Measurements from ENCODE around the gene TTL. TPM values are rescaled to one million over a fixed set of nuclear protein-coding genes. Genes with fewer than 3 reads are reported as not detected.

TTL gene
- total RNA-seq, 2 donors from 2014 or later: 7.8 to 18.1 TPM

DNA sequence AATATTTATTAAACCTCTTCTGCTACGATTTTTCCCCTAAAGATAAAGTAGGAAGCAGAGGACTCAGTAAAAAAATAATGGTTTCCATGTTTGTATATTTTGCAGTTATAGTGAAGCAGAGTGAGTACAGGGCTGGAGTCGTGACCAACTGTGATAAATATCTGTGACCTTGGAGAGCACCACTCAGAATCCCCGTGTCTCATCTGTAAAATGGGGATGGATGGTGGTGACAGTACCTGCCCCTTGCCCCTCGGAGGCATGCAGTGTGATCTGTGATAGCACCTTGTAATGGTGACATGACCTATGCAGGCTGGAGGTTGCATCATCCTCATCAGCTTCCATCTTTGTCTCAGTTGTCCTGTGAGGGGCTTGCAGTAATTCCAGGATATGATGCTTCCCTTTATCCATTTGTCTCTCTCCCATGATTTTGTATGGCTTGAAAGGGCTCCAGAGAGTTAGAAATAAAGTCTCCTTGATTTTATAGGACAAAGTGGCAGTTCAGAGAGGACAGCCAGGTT is 5.5 kb downstream of the TTL start:
- no peak for ATAC-seq
- Histone ChIP-seq H3K36me3 (replicated peaks in 1 of 2; ENCODE audit: insufficient read depth in 1 of 2, low read depth in 2 of 2) (no peaks in the 10 kb centered on the region), H3K4me3 (no peak overlapping the region), H3K4me1 (peaks cover 11% of the 10 kb centered on the region), H3K27me3 (no peaks in the 10 kb centered on the region), H3K9me3 (no peaks in the 10 kb centered on the region), H3K27ac (no peak overlapping the region)
- TF ChIP-seq POLR2A (IDR thresholded peaks at IDR 0.05): no peak
- DNase-seq: no peak
- intact Hi-C loops (cut with DNase I): no loop called here
- 66 to 67% methylated on average over 4 of the region's 4 CpGs for WGBS, 2 donors

DNA sequence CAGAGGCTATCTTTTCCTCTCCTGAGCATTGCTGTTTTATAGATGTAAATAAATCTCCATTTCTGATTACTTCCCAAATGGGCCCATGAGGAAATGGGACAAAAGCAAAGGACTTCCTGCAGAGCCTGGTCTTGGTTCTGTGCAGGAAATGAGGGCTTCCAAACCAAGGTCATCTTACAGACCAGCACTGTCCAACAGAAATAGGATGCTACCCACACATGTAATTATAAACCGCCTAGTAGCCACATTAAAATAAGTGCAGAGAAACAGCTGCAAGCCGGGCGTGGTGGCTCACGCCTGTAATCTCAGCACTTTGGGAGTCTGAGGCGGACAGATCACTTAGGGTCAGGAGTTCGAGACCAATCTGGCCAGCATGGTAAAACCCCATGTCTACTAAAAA is 6.2 kb downstream of the TTL start:
- DNase-seq: no peak
- H3K4me3 ChIP-seq: no peak overlapping the region
- TF ChIP-seq, protein P1, sequence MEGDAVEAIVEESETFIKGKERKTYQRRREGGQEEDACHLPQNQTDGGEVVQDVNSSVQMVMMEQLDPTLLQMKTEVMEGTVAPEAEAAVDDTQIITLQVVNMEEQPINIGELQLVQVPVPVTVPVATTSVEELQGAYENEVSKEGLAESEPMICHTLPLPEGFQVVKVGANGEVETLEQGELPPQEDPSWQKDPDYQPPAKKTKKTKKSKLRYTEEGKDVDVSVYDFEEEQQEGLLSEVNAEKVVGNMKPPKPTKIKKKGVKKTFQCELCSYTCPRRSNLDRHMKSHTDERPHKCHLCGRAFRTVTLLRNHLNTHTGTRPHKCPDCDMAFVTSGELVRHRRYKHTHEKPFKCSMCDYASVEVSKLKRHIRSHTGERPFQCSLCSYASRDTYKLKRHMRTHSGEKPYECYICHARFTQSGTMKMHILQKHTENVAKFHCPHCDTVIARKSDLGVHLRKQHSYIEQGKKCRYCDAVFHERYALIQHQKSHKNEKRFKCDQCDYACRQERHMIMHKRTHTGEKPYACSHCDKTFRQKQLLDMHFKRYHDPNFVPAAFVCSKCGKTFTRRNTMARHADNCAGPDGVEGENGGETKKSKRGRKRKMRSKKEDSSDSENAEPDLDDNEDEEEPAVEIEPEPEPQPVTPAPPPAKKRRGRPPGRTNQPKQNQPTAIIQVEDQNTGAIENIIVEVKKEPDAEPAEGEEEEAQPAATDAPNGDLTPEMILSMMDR (IDR thresholded peaks at IDR 0.05): no peak
- TF ChIP-seq POLR2A (IDR thresholded peaks at IDR 0.05): no peak
- intact Hi-C loops (cut with DNase I): no loop called here
- no peaks in the 10 kb centered on the region for H3K9me3 ChIP-seq
- H3K36me3 ChIP-seq (replicated peaks in 1 of 2; ENCODE audit: insufficient read depth in 1 of 2, low read depth in 2 of 2): no peaks in the 10 kb centered on the region
- H3K27me3 ChIP-seq: no peaks in the 10 kb centered on the region
- ATAC-seq: no peak
- WGBS, 2 donors: 86 to 97% methylated on average over 6 of the region's 6 CpGs
- H3K27ac ChIP-seq: no peak overlapping the region
- H3K4me1 ChIP-seq: peaks cover 5% of the 10 kb centered on the region

DNA sequence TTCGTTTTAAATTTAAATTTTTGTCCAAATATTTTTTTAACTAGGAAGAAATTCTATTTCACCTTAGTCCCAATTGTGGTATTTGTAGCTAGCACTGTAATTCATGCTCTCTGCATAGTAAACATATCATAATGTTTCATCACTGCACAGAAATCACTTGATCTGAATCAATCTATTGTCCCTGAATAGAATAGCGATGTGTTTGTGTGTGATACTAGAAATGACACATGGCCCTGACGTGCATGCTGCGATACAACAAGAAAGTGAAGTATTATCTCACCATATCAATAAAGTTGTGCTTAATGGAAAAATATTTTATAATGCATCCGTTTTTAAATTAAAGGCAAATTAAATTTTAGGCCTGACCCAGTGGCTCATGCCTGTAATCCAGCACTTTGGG is 10.0 kb downstream of the TTL start:
- H3K4me3 ChIP-seq: no peak overlapping the region
- H3K27me3 ChIP-seq: no peaks in the 10 kb centered on the region
- DNase-seq (no peak), ATAC-seq (no peak)
- intact Hi-C loops (cut with DNase I): no loop called here
- no peak overlapping the region for H3K27ac ChIP-seq
- 82 to 90% methylated on average over 5 of the region's 5 CpGs for WGBS, 2 donors
- H3K9me3 ChIP-seq: no peaks in the 10 kb centered on the region
- H3K36me3 ChIP-seq (replicated peaks in 1 of 2; ENCODE audit: insufficient read depth in 1 of 2, low read depth in 2 of 2): no peaks in the 10 kb centered on the region
- no peaks in the 10 kb centered on the region for H3K4me1 ChIP-seq
- TF ChIP-seq POLR2A (IDR thresholded peaks at IDR 0.05): no peak
- TF ChIP-seq, protein P1 (IDR thresholded peaks at IDR 0.05): no peak

DNA sequence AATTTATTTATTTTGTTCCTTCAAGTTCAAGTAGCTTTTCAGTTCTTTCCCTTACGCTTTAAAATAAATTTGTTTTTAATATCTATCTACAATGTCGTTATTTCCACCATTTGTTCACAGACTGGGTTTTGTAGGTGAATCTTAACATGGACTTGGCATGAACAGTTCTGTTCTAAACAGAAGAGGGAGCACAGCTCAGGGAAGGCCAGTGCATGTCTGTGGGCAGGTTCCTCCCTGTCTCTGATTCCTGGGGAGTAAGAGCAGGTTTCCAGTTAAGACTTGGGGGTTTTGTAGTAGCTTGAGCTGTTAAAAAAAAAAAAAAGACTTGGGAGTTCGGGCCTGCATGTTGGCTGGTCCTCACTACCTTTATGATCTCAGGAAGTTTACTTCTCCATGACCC is 11.1 kb downstream of the TTL start:
- 83 to 84% methylated on average over 3 of the region's 3 CpGs for WGBS, 2 donors
- intact Hi-C loops (cut with DNase I): no loop called here
- no peaks in the 10 kb centered on the region for H3K9me3 ChIP-seq
- no peak overlapping the region for H3K27ac ChIP-seq
- no peak for TF ChIP-seq POLR2A (IDR thresholded peaks at IDR 0.05)
- TF ChIP-seq, protein P1 (IDR thresholded peaks at IDR 0.05): no peak
- no peak overlapping the region for H3K4me3 ChIP-seq
- no peaks in the 10 kb centered on the region for H3K4me1 ChIP-seq
- H3K36me3 ChIP-seq (replicated peaks in 1 of 2; ENCODE audit: insufficient read depth in 1 of 2, low read depth in 2 of 2): no peaks in the 10 kb centered on the region
- no peaks in the 10 kb centered on the region for H3K27me3 ChIP-seq
- DNase-seq (no peak), ATAC-seq (no peak)

DNA sequence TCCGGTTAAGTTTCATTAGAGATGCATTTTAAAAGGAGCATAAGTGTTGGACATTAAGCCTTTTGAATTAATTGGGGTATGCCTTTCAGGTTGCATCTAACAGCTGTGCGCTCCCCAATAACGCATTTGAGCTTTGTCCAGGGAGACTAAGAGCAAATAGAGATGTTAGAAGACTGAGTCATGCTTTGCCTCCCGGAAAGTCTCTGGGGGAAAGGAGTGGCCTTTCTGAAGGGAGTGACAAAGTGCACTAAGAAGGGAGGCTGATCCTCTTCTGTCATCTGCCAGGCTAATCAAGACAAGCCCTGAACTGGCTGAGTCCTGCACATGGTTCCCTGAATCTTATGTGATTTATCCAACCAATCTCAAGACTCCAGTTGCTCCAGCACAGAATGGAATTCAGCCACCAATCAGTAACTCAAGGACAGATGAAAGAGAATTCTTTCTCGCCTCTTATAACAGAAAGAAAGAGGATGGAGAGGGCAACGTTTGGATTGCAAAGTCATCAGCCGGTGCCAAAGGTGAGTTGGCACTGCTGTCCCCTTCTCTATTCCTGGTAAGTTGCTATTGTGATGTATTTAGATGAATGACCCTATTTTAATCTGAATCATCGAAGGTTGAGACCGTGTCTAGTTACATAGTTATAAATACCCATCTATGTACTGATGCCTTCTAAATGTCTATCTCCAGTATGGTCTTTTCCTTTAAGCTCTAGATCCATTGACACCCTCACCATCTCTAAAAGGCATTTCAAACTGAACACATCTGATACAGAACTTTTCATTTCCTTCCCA is 12.1 kb downstream of the TTL start:
- Histone ChIP-seq H3K9me3 (no peaks in the 10 kb centered on the region), H3K27me3 (no peaks in the 10 kb centered on the region), H3K27ac (no peak overlapping the region), H3K36me3 (replicated peaks in 1 of 2; ENCODE audit: insufficient read depth in 1 of 2, low read depth in 2 of 2) (no peaks in the 10 kb centered on the region), H3K4me3 (no peak overlapping the region), H3K4me1 (no peaks in the 10 kb centered on the region)
- intact Hi-C loops (cut with DNase I): no loop called here
- ATAC-seq (no peak), DNase-seq (no peak)
- TF ChIP-seq, protein P1 (IDR thresholded peaks at IDR 0.05): no peak
- no peak for TF ChIP-seq POLR2A (IDR thresholded peaks at IDR 0.05)
- 72 to 74% methylated on average over 9 of the region's 9 CpGs for WGBS, 2 donors
